IPS DF 19.7 (cell line): Measurements from ENCODE around the gene DIAPH2.

ENCODE experiments used
- DNase-seq: peaks from one replicate; pipeline ENCODE4 v3.0.0-alpha.2; 2013; ENCODE audit warnings: low read depth, low spot score

The DIAPH2 gene

GRCh38 chrX:97167333-97167732 lies 482.7 kb downstream of the DIAPH2 start:
- DNase-seq = no peak

GRCh38 chrX:97168646-97169045 lies 484.0 kb downstream of the DIAPH2 start:
- no peak for DNase-seq

- no peak for DNase-seq
Measured at GRCh38 chrX:97175147-97175546, 490.5 kb downstream of the DIAPH2 start.

- DNase-seq = no peak
Measured at GRCh38 chrX:97189668-97190067, 505.0 kb downstream of the DIAPH2 start.

GRCh38 chrX:97199501-97199900 lies 514.9 kb downstream of the DIAPH2 start:
- no peak for DNase-seq

- peak; percentile 0 for DNase-seq
Measured at GRCh38 chrX:97200454-97200853, 515.8 kb downstream of the DIAPH2 start.

GRCh38 chrX:97210501-97210900 lies 525.9 kb downstream of the DIAPH2 start:
- DNase-seq = no peak

- no peak for DNase-seq
Measured at GRCh38 chrX:97211070-97211469, 526.4 kb downstream of the DIAPH2 start.

GRCh38 chrX:97215186-97215585 lies 530.5 kb downstream of the DIAPH2 start:
- DNase-seq = no peak

- DNase-seq = no peak
Measured at GRCh38 chrX:97224148-97224547, 539.5 kb downstream of the DIAPH2 start.

GRCh38 chrX:97229318-97229717 lies 544.7 kb downstream of the DIAPH2 start:
- DNase-seq = no peak

GRCh38 chrX:97230948-97231347 lies 546.3 kb downstream of the DIAPH2 start:
- DNase-seq = no peak

GRCh38 chrX:97234471-97235081 lies 549.9 kb downstream of the DIAPH2 start:
- no peak for DNase-seq

- DNase-seq = no peak
Measured at GRCh38 chrX:97238632-97239031, 554.0 kb downstream of the DIAPH2 start.

- DNase-seq = no peak
Measured at GRCh38 chrX:97252111-97252510, 567.5 kb downstream of the DIAPH2 start.

GRCh38 chrX:97260679-97261078 lies 576.0 kb downstream of the DIAPH2 start:
- no peak for DNase-seq

GRCh38 chrX:97266406-97267121 lies 581.9 kb downstream of the DIAPH2 start:
- DNase-seq = no peak

GRCh38 chrX:97267396-97268181 lies 582.9 kb downstream of the DIAPH2 start:
- DNase-seq = no peak

- no peak for DNase-seq
Measured at GRCh38 chrX:97268182-97268680, 583.6 kb downstream of the DIAPH2 start.

- no peak for DNase-seq
Measured at GRCh38 chrX:97284531-97284930, 599.9 kb downstream of the DIAPH2 start.

GRCh38 chrX:97290199-97290598 lies 605.6 kb downstream of the DIAPH2 start:
- no peak for DNase-seq

- no peak for DNase-seq
Measured at GRCh38 chrX:97294041-97294440, 609.4 kb downstream of the DIAPH2 start.
